22Rv1 (cell line): ENCODE measurements around the gene OSGEPL1.
A peak's percentile ranks its signal among the peaks of the same experiment; 100 is the strongest.

Source experiments
- CTCF ChIP-seq: fragments of 450-650 bp; IDR thresholded peaks from 2 replicates; pipeline ENCODE4 v1.5.1; 2017; ENCODE audit warnings: mild to moderate bottlenecking
- ZFX ChIP-seq: fragments of 450-650 bp; IDR thresholded peaks from 2 replicates; pipeline ENCODE4 v1.6.1; 2017; ENCODE audit warnings: antibody characterized with exemption, borderline replicate concordance

GRCh38 chr2:189798312-189799029 lies 35.9 kb upstream of the OSGEPL1 start:
- TF ChIP-seq CTCF (peak; percentile 72), ZFX (no peak)
